Measurements from ENCODE around the gene PTPRK.

DNA sequence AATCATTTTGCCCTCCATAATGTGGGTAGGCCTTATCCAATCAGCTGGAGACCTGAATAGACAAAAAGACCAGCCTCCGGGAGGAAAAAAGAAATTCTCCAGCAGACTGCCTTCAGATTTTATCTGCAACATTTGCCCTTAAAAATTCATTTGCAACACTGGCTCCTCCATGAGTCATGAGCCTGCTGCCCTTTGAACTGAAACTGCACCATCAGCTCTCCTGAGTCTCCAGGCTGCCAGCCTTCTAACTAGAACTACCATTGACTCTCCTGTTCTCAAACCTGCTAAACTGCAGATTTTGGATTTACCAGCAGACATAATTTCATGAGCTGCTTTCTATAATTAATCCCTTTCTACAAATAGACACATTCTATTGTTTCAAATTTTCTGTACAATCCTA lies 395.7 kb downstream of the PTPRK start:
- TF ChIP-seq POLR2A (IDR thresholded peaks at IDR 0.05) (no peak), EP300 (IDR thresholded peaks at IDR 0.05; ENCODE audit: low read depth) (no peak)
- TF ChIP-seq, protein P1, sequence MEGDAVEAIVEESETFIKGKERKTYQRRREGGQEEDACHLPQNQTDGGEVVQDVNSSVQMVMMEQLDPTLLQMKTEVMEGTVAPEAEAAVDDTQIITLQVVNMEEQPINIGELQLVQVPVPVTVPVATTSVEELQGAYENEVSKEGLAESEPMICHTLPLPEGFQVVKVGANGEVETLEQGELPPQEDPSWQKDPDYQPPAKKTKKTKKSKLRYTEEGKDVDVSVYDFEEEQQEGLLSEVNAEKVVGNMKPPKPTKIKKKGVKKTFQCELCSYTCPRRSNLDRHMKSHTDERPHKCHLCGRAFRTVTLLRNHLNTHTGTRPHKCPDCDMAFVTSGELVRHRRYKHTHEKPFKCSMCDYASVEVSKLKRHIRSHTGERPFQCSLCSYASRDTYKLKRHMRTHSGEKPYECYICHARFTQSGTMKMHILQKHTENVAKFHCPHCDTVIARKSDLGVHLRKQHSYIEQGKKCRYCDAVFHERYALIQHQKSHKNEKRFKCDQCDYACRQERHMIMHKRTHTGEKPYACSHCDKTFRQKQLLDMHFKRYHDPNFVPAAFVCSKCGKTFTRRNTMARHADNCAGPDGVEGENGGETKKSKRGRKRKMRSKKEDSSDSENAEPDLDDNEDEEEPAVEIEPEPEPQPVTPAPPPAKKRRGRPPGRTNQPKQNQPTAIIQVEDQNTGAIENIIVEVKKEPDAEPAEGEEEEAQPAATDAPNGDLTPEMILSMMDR (IDR thresholded peaks at IDR 0.05), result no peak

Measured in transverse colon (tissue), 3 donors.